ENCODE results near the gene MUC3A.

DNA sequence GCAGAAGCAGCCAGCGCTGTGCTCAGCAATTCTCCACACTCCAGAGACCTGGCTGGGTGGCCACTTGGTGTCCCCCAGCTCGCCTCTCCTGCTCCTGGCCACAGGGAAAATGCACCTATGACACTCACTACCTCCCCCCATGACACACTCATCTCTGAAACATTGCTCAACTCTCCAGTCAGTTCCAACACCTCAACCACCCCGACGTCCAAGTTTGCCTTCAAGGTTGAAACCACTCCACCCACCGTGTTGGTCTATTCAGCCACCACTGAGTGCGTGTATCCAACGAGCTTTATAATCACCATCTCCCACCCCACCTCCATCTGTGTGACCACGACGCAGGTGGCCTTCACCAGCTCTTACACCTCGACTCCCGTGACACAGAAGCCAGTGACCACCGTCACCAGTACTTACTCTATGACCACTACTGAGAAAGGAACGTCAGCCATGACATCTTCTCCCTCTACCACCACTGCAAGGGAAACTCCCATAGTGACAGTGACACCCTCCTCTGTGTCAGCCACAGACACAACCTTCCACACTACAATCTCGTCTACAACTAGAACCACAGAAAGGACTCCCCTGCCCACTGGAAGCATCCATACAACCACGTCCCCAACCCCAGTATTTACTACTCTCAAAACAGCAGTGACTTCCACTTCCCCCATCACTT is 2.7 kb downstream of the MUC3A start:
- TF ChIP-seq, protein P1, sequence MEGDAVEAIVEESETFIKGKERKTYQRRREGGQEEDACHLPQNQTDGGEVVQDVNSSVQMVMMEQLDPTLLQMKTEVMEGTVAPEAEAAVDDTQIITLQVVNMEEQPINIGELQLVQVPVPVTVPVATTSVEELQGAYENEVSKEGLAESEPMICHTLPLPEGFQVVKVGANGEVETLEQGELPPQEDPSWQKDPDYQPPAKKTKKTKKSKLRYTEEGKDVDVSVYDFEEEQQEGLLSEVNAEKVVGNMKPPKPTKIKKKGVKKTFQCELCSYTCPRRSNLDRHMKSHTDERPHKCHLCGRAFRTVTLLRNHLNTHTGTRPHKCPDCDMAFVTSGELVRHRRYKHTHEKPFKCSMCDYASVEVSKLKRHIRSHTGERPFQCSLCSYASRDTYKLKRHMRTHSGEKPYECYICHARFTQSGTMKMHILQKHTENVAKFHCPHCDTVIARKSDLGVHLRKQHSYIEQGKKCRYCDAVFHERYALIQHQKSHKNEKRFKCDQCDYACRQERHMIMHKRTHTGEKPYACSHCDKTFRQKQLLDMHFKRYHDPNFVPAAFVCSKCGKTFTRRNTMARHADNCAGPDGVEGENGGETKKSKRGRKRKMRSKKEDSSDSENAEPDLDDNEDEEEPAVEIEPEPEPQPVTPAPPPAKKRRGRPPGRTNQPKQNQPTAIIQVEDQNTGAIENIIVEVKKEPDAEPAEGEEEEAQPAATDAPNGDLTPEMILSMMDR (IDR thresholded peaks at IDR 0.05; ENCODE audit: low read depth, low read length): no peak
- TF ChIP-seq EZH2phosphoT487 (IDR thresholded peaks at IDR 0.05; ENCODE audit: low read depth): no peak
